C4-2B (cell line): ENCODE measurements around the gene ACOXL.

Experiments
- CTCF ChIP-seq: fragments of 450-650 bp; conservative IDR thresholded peaks from 2 replicates; pipeline ENCODE4 v1.5.1; 2017; ENCODE audit warnings: mild to moderate bottlenecking
- ZFX ChIP-seq: fragments of 450-650 bp; IDR thresholded peaks from 2 replicates; pipeline ENCODE4 v1.6.1; 2017

GRCh38 chr2:111042772-111043771, 310.7 kb downstream of the ACOXL start:
- TF ChIP-seq CTCF (no peak), ZFX (no peak)
